IMR-90 (cell line): Measurements from ENCODE around the gene GABBR2. TPM values are rescaled to one million over a fixed set of nuclear protein-coding genes. Genes with fewer than 3 reads are reported as not detected.
A peak's percentile ranks its signal among the peaks of the same experiment; 100 is the strongest.

Source experiments
- ATAC-seq: fragments of 200-7000 bp; cut with Tn5 transposase; 2 replicates; pipeline ENCODE4 v1.9.1; 2020; ENCODE audit warnings: low read depth, mild to moderate bottlenecking, moderate library complexity
- BruUV-seq: library from RNA; stranded (reverse); fragments of 400-500 nt; replicated peaks from 2 replicates; lab custom pipeline; 2021; lab: Mats Ljungman, UMichigan
- CTCF ChIA-PET: fragments of 300-600 bp; formaldehyde crosslinking; extraction: SDS; loops from one replicate; lab custom pipeline; 2021; ENCODE audit warnings: antibody characterized with exemption; lab: Yijun Ruan, JAX
- POLR2A ChIA-PET: fragments of 300-600 bp; sonication (Branson Sonifier 250); formaldehyde crosslinking; loops from one replicate; lab custom pipeline; 2022; ENCODE audit warnings: antibody characterized with exemption; ENCODE audit not compliant: unreplicated experiment; lab: Charles Lee
- DNase-seq: peaks from one replicate; pipeline ENCODE4 v3.0.0; 2013
- H2AFZ ChIP-seq: replicated peaks from 2 replicates; pipeline ENCODE3; 2013; ENCODE audit warnings: low read length, mild to moderate bottlenecking; ENCODE audit not compliant: poor library complexity
- H2AK5ac ChIP-seq: 2 replicates; pipeline ENCODE4 v1.6.1; 2013; ENCODE audit warnings: low read depth, low read length, inconsistent platforms
- H2AK9ac ChIP-seq: replicated peaks from 2 replicates; pipeline ENCODE3; 2013; ENCODE audit warnings: mild to moderate bottlenecking, low read depth, low read length, moderate library complexity; ENCODE audit not compliant: poor library complexity
- H2BK120ac ChIP-seq: 2 replicates; pipeline ENCODE4 v1.6.1; 2013; ENCODE audit warnings: low read depth, low read length, inconsistent platforms
- H2BK15ac ChIP-seq: 3 replicates; pipeline ENCODE4 v1.6.1; 2013; ENCODE audit warnings: low read depth, low read length, inconsistent platforms
- H2BK20ac ChIP-seq: 2 replicates; pipeline ENCODE4 v1.6.1; 2013; ENCODE audit warnings: low read depth, mild to moderate bottlenecking, inconsistent platforms, low read length, moderate library complexity
- H2BK5ac ChIP-seq: 2 replicates; pipeline ENCODE4 v1.6.1; 2013; ENCODE audit warnings: mild to moderate bottlenecking, low read depth, low read length, inconsistent platforms; ENCODE audit not compliant: poor library complexity, severe bottlenecking
- H3K14ac ChIP-seq: replicated peaks from 2 replicates; pipeline ENCODE4 v1.6.1; 2013; ENCODE audit warnings: low read depth, low read length, inconsistent platforms
- H3K18ac ChIP-seq: 2 replicates; pipeline ENCODE4 v1.6.1; 2013; ENCODE audit warnings: low read depth, low read length, control low read depth
- H3K23ac ChIP-seq: 2 replicates; pipeline ENCODE4 v1.6.1; 2013; ENCODE audit warnings: low read depth, low read length, inconsistent platforms
- H3K27ac ChIP-seq: 2 replicates; pipeline ENCODE4 v1.5.1; 2013; ENCODE audit warnings: mild to moderate bottlenecking, control low read depth, low read length; ENCODE audit not compliant: insufficient read depth
- H3K27me3 ChIP-seq: 2 replicates; pipeline ENCODE4 v1.6.1; 2013; ENCODE audit warnings: low read length; ENCODE audit not compliant: control insufficient read depth, insufficient read depth
- H3K36me3 ChIP-seq: 2 replicates; pipeline ENCODE4 v1.6.1; 2013; ENCODE audit warnings: low read length, mixed read lengths; ENCODE audit not compliant: control insufficient read depth, insufficient read depth
- H3K4ac ChIP-seq: 2 replicates; pipeline ENCODE4 v1.6.1; 2013; ENCODE audit warnings: low read depth, low read length, inconsistent platforms
- H3K4me1 ChIP-seq: 2 replicates; pipeline ENCODE4 v1.6.1; 2013; ENCODE audit warnings: low read length, mixed read lengths; ENCODE audit not compliant: control insufficient read depth, insufficient read depth
- H3K4me2 ChIP-seq: 2 replicates; pipeline ENCODE4 v1.6.1; 2013; ENCODE audit warnings: low read depth, mild to moderate bottlenecking, control low read depth, low read length, moderate library complexity
- H3K4me3 ChIP-seq: 2 replicates; pipeline ENCODE4 v1.5.1; 2013; ENCODE audit warnings: low read depth, mild to moderate bottlenecking, control low read depth, low read length, moderate library complexity; ENCODE audit not compliant: insufficient read depth
- H3K56ac ChIP-seq: 2 replicates; pipeline ENCODE4 v1.6.1; 2013; ENCODE audit warnings: low read length, inconsistent platforms; ENCODE audit not compliant: insufficient read depth; ENCODE audit errors: extremely low read depth
- H3K79me1 ChIP-seq, 2 experiments: 2 replicates each; pipeline ENCODE4 v1.6.1; 2013; ENCODE audit warnings: low read length in 2 of 2, inconsistent platforms in 1 of 2, low read depth in 1 of 2
- H3K9ac ChIP-seq: 2 replicates; pipeline ENCODE4 v1.6.1; 2013; ENCODE audit warnings: low read depth, low read length, control low read depth
- H3K9me1 ChIP-seq: 2 replicates; pipeline ENCODE4 v1.6.1; 2013; ENCODE audit warnings: low read length, inconsistent platforms; ENCODE audit not compliant: insufficient read depth
- H3K9me3 ChIP-seq: 2 replicates; pipeline ENCODE4 v1.6.1; 2013; ENCODE audit warnings: low read length; ENCODE audit not compliant: control insufficient read depth, insufficient read depth
- H4K20me1 ChIP-seq: 2 replicates; pipeline ENCODE4 v1.6.1; 2013; ENCODE audit warnings: low read length, inconsistent platforms; ENCODE audit not compliant: insufficient read depth
- H4K5ac ChIP-seq: 2 replicates; pipeline ENCODE4 v1.6.1; 2013; ENCODE audit warnings: mild to moderate bottlenecking, low read depth, low read length, control low read depth
- H4K8ac ChIP-seq, 2 experiments: 2 replicates each; pipeline ENCODE4 v1.6.1; 2013; ENCODE audit warnings: low read depth in 2 of 2, low read length in 2 of 2, control low read depth in 1 of 2, inconsistent platforms in 1 of 2
- H4K91ac ChIP-seq: 2 replicates; pipeline ENCODE4 v1.6.1; 2013; ENCODE audit warnings: low read depth, low read length, inconsistent platforms; ENCODE audit not compliant: insufficient read depth
- BHLHE40 ChIP-seq: fragments of 150-350 bp; IDR thresholded peaks from 2 replicates; pipeline ENCODE4 v1.6.1; 2016; ENCODE audit warnings: mild to moderate bottlenecking, low read depth, low read length
- CEBPB ChIP-seq: IDR thresholded peaks from 2 replicates; pipeline ENCODE4 v1.6.1; 2012; ENCODE audit warnings: low read depth, low read length, improper control_type of control experiment
- CHD1 ChIP-seq: IDR thresholded peaks from 2 replicates; pipeline ENCODE4 v1.6.1; 2012; ENCODE audit warnings: low read depth, low read length, improper control_type of control experiment
- FOS ChIP-seq: fragments of 150-350 bp; IDR thresholded peaks from 2 replicates; pipeline ENCODE4 v1.6.1; 2016; ENCODE audit warnings: low read depth, low read length
- MAFK ChIP-seq: IDR thresholded peaks from 2 replicates; pipeline ENCODE4 v1.6.1; 2012; ENCODE audit warnings: low read depth, low read length, improper control_type of control experiment
- MAZ ChIP-seq: IDR thresholded peaks from 2 replicates; pipeline ENCODE4 v1.6.1; 2012; ENCODE audit warnings: low read depth, mild to moderate bottlenecking, low read length, improper control_type of control experiment, moderate library complexity, borderline replicate concordance
- MXI1 ChIP-seq: IDR thresholded peaks from 2 replicates; pipeline ENCODE4 v1.6.1; 2012; ENCODE audit warnings: low read depth, mild to moderate bottlenecking, low read length, moderate library complexity, borderline replicate concordance
- NFE2L2 ChIP-seq: fragments of 150-350 bp; IDR thresholded peaks from 2 replicates; pipeline ENCODE4 v1.6.1; 2016; ENCODE audit warnings: low read depth, mild to moderate bottlenecking, low read length
- RAD21 ChIP-seq: IDR thresholded peaks from 2 replicates; pipeline ENCODE4 v1.6.1; 2012; ENCODE audit warnings: low read length, improper control_type of control experiment
- RCOR1 ChIP-seq: IDR thresholded peaks from 2 replicates; pipeline ENCODE4 v1.6.1; 2012; ENCODE audit warnings: mild to moderate bottlenecking, low read length, improper control_type of control experiment; ENCODE audit not compliant: insufficient replicate concordance
- USF2 ChIP-seq: fragments of 150-350 bp; IDR thresholded peaks from 2 replicates; pipeline ENCODE4 v1.6.1; 2017; ENCODE audit warnings: mild to moderate bottlenecking, antibody characterized with exemption, low read length, low read depth
- WGBS, 2 experiments: methylation state at CpG; one replicate each; pipeline versions ENCODE4 v1.1.5 to v1.1.7; 2013; ENCODE audit warnings: missing lambda C conversion rate in 2 of 2; ENCODE audit not compliant: insufficient read length in 1 of 2; ENCODE audit errors: extremely low coverage in 2 of 2; 5-methylcytosine and 5-hydroxymethylcytosine counted together
- dilution Hi-C: fragments of 300-500 bp; cut with HindIII; formaldehyde crosslinking; loops from one replicate; pipeline ENCODE4 v1.14.3; 2018; ENCODE audit warnings: low sequenced_read_pairs; ENCODE audit not compliant: unreplicated experiment
- in situ Hi-C: fragments of 300-500 bp; cut with MboI; formaldehyde crosslinking; loops from 3 replicates; pipeline ENCODE4 v1.14.3; 2019; ENCODE audit warnings: low sequenced_read_pairs, inconsistent platforms, mixed read lengths
- intact Hi-C: fragments of 100-400 bp; cut with micrococcal nuclease; formaldehyde crosslinking; loops from 2 replicates; pipeline ENCODE4 v1.10.0; 2022
- polyA plus RNA-seq, 3 experiments: library from polyadenylated mRNA; depleted of rRNA; stranded (reverse); fragments of >200 nt; gene quantifications; 2 replicates each; pipeline ENCODE4 v1.2.3, GENCODE V29; 2012; ENCODE audit warnings: low replicate concordance in 1 of 3
- total RNA-seq: library from RNA; depleted of rRNA; stranded (reverse); fragments of >200 nt; gene quantifications from 2 replicates; pipeline ENCODE4 v1.2.3, GENCODE V29; 2012
- TF ChIP-seq, protein P1 (sequence below): fragments of 150-350 bp; IDR thresholded peaks from 2 replicates; pipeline ENCODE4 v1.6.1; 2016; ENCODE audit warnings: low read depth, mild to moderate bottlenecking, low read length, moderate library complexity, borderline replicate concordance
- TF ChIP-seq, protein P2 (sequence below): conservative IDR thresholded peaks from 2 replicates; pipeline ENCODE4 v1.5.1; 2012; ENCODE audit warnings: mild to moderate bottlenecking, low read depth, low read length, improper control_type of control experiment

Gene GABBR2
- total and polyA plus RNA-seq, 2 of the 4 experiments (the other 2 are of a cell fraction) = 14.2 to 20.3 TPM

- ChIA-PET POLR2A (no interaction called here), CTCF (no interaction called here)
- Histone ChIP-seq H4K8ac (no peak overlapping the region), H3K27ac (no peak overlapping the region), H2BK20ac (no peak overlapping the region), H4K20me1 (0 out of 2 replicates have a peak, but pooled peaks cover 5% of the 10 kb centered on the region), H3K79me1 (peaks cover 12 to 47% of the 10 kb centered on the region in 2 experiments), H3K36me3 (no peaks in the 10 kb centered on the region), H2BK5ac (no peak overlapping the region), H3K4ac (no peak overlapping the region), H3K4me3 (no peak overlapping the region), H3K9me1 (peaks cover 17% of the 10 kb centered on the region), H3K23ac (no peak overlapping the region), H3K4me1 (peaks cover 9% of the 10 kb centered on the region), H2BK120ac (no peak overlapping the region), H3K4me2 (no peak overlapping the region), H3K56ac (no peak overlapping the region), H2AK9ac (no peak overlapping the region), H2AFZ (no peak overlapping the region), H4K91ac (no peak overlapping the region), H3K18ac (peak overlapping the region; percentile 20; the same call in 1 of the 2 replicates), H2AK5ac (no peak overlapping the region; the same call in 1 of the 2 replicates), H4K5ac (no peak overlapping the region), H3K9ac (no peak overlapping the region), H3K14ac (no peak overlapping the region), H2BK15ac (no peak overlapping the region), H3K9me3 (no peaks in the 10 kb centered on the region), H3K27me3 (no peaks in the 10 kb centered on the region)
- dilution Hi-C loops = no loop called here
- intact Hi-C loops = no loop called here
- no TSS peak for BruUV-seq
- ATAC-seq (no peak), DNase-seq (no peak)
- in situ Hi-C loops = no loop called here
- no peak for TF ChIP-seq CHD1
- TF ChIP-seq USF2 = no peak
- TF ChIP-seq RAD21 = no peak
- no peak for TF ChIP-seq NFE2L2
- no peak for TF ChIP-seq FOS
- TF ChIP-seq, protein P1, sequence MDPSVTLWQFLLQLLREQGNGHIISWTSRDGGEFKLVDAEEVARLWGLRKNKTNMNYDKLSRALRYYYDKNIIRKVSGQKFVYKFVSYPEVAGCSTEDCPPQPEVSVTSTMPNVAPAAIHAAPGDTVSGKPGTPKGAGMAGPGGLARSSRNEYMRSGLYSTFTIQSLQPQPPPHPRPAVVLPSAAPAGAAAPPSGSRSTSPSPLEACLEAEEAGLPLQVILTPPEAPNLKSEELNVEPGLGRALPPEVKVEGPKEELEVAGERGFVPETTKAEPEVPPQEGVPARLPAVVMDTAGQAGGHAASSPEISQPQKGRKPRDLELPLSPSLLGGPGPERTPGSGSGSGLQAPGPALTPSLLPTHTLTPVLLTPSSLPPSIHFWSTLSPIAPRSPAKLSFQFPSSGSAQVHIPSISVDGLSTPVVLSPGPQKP = no peak
- no peak for TF ChIP-seq CEBPB
- no peak for TF ChIP-seq BHLHE40
- TF ChIP-seq MAZ = no peak
- no peak for TF ChIP-seq MAFK
- no peak for TF ChIP-seq MXI1
- TF ChIP-seq, protein P2, sequence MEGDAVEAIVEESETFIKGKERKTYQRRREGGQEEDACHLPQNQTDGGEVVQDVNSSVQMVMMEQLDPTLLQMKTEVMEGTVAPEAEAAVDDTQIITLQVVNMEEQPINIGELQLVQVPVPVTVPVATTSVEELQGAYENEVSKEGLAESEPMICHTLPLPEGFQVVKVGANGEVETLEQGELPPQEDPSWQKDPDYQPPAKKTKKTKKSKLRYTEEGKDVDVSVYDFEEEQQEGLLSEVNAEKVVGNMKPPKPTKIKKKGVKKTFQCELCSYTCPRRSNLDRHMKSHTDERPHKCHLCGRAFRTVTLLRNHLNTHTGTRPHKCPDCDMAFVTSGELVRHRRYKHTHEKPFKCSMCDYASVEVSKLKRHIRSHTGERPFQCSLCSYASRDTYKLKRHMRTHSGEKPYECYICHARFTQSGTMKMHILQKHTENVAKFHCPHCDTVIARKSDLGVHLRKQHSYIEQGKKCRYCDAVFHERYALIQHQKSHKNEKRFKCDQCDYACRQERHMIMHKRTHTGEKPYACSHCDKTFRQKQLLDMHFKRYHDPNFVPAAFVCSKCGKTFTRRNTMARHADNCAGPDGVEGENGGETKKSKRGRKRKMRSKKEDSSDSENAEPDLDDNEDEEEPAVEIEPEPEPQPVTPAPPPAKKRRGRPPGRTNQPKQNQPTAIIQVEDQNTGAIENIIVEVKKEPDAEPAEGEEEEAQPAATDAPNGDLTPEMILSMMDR = no peak
- TF ChIP-seq RCOR1 = no peak
- 88% methylated on average over 3 of the region's 3 CpGs; no CpG with 5 or more reads in 1 of the 2 experiments for WGBS, 2 experiments
Observed at GRCh38 chr9:98652302-98652701, 56.4 kb downstream of the GABBR2 start.
